ENCODE measurements around the gene CLASP1. TPM values are rescaled to one million over a fixed set of nuclear protein-coding genes. Genes with fewer than 3 reads are reported as not detected.

The CLASP1 gene
- total RNA-seq, 1 experiment from 2014 or later: 46.1 TPM

- POLR2A ChIA-PET: no interaction called here
- intact Hi-C loops (cut with micrococcal nuclease; ENCODE audit: unreplicated experiment): no loop called here
- no peak overlapping the region for H3K4me3 Mint-ChIP-seq (ENCODE audit: unreplicated experiment)
- H3K4me1 Mint-ChIP-seq (ENCODE audit: low read depth, unreplicated experiment): peaks cover 7% of the 10 kb centered on the region
- H3K9me3 Mint-ChIP-seq (ENCODE audit: unreplicated experiment): no peaks in the 10 kb centered on the region
- Histone ChIP-seq H3K4me3 (ENCODE audit: low read depth, low read length) (no peak overlapping the region), H3K36me3 (ENCODE audit: control insufficient read depth, insufficient read depth, low read length) (no peaks in the 10 kb centered on the region; the same call in 1 of the 2 replicates), H3K9me3 (no peaks in the 10 kb centered on the region), H3K4me1 (no peaks in the 10 kb centered on the region; the same call in 1 of the 2 replicates), H3K27me3 (replicated peaks; ENCODE audit: control insufficient read depth, insufficient read depth, low read length) (no peaks in the 10 kb centered on the region)
- no peaks in the 10 kb centered on the region for H3K27me3 Mint-ChIP-seq (ENCODE audit: insufficient read depth, unreplicated experiment)
- no TSS peak for BruUV-seq (replicated peaks)
- no peak for DNase-seq
- no peak for TF ChIP-seq CTCF (IDR thresholded peaks at IDR 0.05; ENCODE audit: insufficient read depth in 1 of 2, low read depth in 1 of 2, low read length in 1 of 2, severe bottlenecking in 1 of 2, unreplicated experiment in 1 of 2)
- CTCF ChIA-PET: no interaction called here
- peaks cover 6% of the 10 kb centered on the region for H3K36me3 Mint-ChIP-seq (ENCODE audit: insufficient read depth, unreplicated experiment)
- H3K27ac Mint-ChIP-seq (ENCODE audit: unreplicated experiment): no peak overlapping the region
These were observed 65.7 kb downstream of the CLASP1 start for GRCh38 chr2:121583555-121583954.

GRCh38 chr2:121582272-121582671, 67.0 kb downstream of the CLASP1 start:
- no peaks in the 10 kb centered on the region; the same call in 1 of the 2 replicates for H3K4me1 ChIP-seq
- ChIA-PET POLR2A (no interaction called here), CTCF (no interaction called here)
- no peaks in the 10 kb centered on the region for H3K36me3 ChIP-seq (ENCODE audit: control insufficient read depth, insufficient read depth, low read length)
- Mint-ChIP-seq H3K4me3 (ENCODE audit: unreplicated experiment) (no peak overlapping the region), H3K27me3 (ENCODE audit: insufficient read depth, unreplicated experiment) (no peaks in the 10 kb centered on the region), H3K36me3 (ENCODE audit: insufficient read depth, unreplicated experiment) (peaks cover 6% of the 10 kb centered on the region), H3K27ac (ENCODE audit: unreplicated experiment) (peak overlapping the region; percentile 7), H3K9me3 (ENCODE audit: unreplicated experiment) (no peaks in the 10 kb centered on the region), H3K4me1 (ENCODE audit: low read depth, unreplicated experiment) (peaks cover 7% of the 10 kb centered on the region)
- no peak for TF ChIP-seq CTCF (IDR thresholded peaks at IDR 0.05; ENCODE audit: insufficient read depth in 1 of 2, low read depth in 1 of 2, low read length in 1 of 2, severe bottlenecking in 1 of 2, unreplicated experiment in 1 of 2)
- intact Hi-C loops (cut with micrococcal nuclease; ENCODE audit: unreplicated experiment): no loop called here
- BruUV-seq (replicated peaks): no TSS peak
- no peak overlapping the region for H3K4me3 ChIP-seq (ENCODE audit: low read depth, low read length)
- no peaks in the 10 kb centered on the region for H3K9me3 ChIP-seq
- DNase-seq: no peak
- no peaks in the 10 kb centered on the region for H3K27me3 ChIP-seq (replicated peaks; ENCODE audit: control insufficient read depth, insufficient read depth, low read length)

GRCh38 chr2:121579309-121579708, 70.0 kb downstream of the CLASP1 start:
- no TSS peak for BruUV-seq (replicated peaks)
- H3K36me3 Mint-ChIP-seq (ENCODE audit: insufficient read depth, unreplicated experiment): peaks cover 6% of the 10 kb centered on the region
- H3K27me3 ChIP-seq (replicated peaks; ENCODE audit: control insufficient read depth, insufficient read depth, low read length): no peaks in the 10 kb centered on the region
- no peaks in the 10 kb centered on the region for H3K27me3 Mint-ChIP-seq (ENCODE audit: insufficient read depth, unreplicated experiment)
- H3K4me1 ChIP-seq: peaks cover 4% of the 10 kb centered on the region; the same call in 1 of the 2 replicates
- no peak for DNase-seq
- POLR2A ChIA-PET: interaction anchor here (0.6 kb wide), 1 partner anchor 128 kb away, joined by 5 read pairs; no protein-coding TSS in a partner anchor
- no peaks in the 10 kb centered on the region for H3K9me3 ChIP-seq
- H3K4me3 ChIP-seq (ENCODE audit: low read depth, low read length): no peak overlapping the region
- H3K4me1 Mint-ChIP-seq (ENCODE audit: low read depth, unreplicated experiment): peaks cover 14% of the 10 kb centered on the region
- no peak overlapping the region for H3K4me3 Mint-ChIP-seq (ENCODE audit: unreplicated experiment)
- no peaks in the 10 kb centered on the region for H3K9me3 Mint-ChIP-seq (ENCODE audit: unreplicated experiment)
- H3K36me3 ChIP-seq (ENCODE audit: control insufficient read depth, insufficient read depth, low read length): no peaks in the 10 kb centered on the region
- no peak overlapping the region for H3K27ac Mint-ChIP-seq (ENCODE audit: unreplicated experiment)
- intact Hi-C loops (cut with micrococcal nuclease; ENCODE audit: unreplicated experiment): no loop called here
- no peak for TF ChIP-seq CTCF (IDR thresholded peaks at IDR 0.05; ENCODE audit: insufficient read depth in 1 of 2, low read depth in 1 of 2, low read length in 1 of 2, severe bottlenecking in 1 of 2, unreplicated experiment in 1 of 2)
- CTCF ChIA-PET: no interaction called here
